HG03097 (cell line): Measurements from ENCODE around the gene TTYH2.
"Not testable (repeated sequence)": the region's sequence is repeated elsewhere in the genome, so short reads cannot be mapped to it uniquely, and the experiment has no call there.

Source experiments
- ATAC-seq: cut with Tn5 transposase; IDR thresholded peaks from one replicate; pipeline ENCODE4 v1.9.1; 2021; ENCODE audit not compliant: unreplicated experiment, low FRiP score

Gene TTYH2

DNA sequence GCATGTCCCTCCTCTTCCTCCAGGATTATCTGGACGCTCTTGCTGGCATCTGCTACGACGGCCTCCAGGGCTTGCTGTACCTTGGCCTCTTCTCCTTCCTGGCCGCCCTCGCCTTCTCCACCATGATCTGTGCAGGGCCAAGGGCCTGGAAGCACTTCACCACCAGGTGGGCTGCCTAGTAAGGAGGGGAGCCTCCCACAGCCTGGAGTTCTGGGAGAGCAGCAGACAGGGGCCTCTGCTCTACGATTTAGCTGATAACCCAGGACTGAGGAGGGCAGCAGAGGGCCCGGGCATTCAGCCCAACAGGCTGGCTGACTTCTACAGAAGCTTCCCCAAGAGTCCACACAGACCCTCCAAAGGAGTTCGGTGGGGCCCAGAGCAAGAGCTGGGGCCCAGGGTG is 38.8 kb downstream of the TTYH2 start:
- no peak for ATAC-seq

DNA sequence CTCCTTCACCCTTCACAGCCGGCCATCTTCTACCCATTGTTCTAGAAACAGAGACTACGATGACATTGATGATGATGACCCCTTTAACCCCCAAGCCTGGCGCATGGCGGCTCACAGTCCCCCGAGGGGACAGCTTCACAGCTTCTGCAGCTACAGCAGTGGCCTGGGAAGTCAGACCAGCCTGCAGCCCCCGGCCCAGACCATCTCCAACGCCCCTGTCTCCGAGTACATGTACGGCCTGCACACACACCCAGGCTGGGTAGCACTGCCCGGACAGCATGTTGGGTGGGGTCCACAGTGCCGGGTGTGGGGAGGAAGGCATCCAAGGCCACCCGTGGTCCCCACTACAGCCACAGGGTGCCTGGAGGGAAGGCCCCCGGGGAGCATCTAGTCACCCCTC is 39.7 kb downstream of the TTYH2 start:
- ATAC-seq: no peak

DNA sequence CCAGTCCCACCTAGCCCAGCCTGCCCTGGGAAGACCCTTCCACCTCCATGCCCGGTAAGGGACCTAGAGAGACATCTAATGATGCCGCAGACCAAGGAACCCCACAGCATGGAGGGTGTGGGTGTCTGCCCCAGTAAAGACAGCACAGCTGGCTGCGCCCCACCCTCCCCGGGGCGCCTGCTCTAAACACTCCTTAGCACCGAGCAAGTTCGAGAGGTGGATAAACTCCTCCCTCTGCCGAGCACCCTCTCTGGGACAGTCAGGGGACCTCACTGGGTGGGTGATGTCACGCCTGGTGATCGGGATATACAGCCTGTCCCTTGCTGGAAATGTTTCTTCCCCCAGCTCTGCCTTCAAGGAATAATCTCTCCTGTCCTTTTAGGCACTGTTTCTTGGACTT is 43.9 kb downstream of the TTYH2 start:
- no peak for ATAC-seq

DNA sequence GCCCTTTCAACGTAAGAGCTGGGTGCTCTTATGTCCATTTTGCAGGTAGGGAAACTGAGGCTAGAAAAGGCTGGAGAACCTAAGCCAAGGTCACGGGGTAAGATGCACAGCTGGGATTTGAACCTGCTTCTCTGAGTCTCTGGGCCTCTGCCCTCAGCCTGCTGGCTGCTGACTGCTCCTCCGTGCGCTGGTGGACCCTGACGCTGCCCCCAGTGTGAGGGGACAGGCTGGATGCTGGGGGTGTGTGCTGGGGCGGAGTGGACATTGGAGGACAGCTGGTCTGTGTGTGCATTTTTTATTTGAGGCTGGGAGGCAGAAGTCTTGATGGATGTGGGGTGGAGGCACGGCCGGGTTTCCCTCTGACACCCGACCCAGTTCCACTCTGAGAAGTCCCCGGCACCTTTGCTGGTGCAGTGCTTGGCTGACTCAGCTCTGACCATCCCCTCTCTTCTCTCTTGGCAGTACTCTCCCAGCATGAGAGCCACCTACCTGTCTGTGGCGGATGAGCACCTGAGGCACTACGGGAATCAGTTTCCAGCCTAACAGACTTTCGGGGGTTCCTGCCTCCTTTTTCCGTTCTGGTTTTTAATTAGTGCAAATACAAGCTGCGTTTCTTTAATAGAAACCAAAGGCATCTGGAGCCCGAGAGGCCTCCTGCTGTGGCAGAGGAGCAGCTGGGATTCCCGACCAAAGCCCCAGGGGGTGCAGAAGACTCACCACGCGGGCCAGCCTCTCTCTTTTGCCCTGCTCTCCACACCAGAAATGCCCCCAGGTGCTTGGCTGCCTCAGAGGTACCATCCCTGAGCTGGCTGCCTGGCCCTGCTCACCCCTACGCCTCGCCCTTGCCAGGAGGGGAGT is 46.5 kb downstream of the TTYH2 start:
- ATAC-seq: no peak

DNA sequence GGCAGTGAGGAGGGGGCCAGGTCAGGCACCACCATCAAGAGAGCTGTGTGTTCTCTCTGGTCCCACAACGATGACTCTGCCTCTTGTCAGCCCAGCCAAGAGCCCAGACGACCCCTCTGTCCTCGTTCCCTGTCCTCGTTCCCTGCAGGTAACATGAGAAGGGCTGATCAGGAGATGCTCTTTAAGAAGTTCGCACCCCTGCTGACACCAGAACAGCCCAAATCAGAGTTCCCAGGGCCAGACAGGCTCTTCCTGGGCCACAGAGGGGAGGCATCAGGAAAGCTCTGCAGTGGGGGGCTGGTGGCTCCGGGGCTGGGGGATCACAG is 47.1 kb downstream of the TTYH2 start:
- ATAC-seq: no peak

DNA sequence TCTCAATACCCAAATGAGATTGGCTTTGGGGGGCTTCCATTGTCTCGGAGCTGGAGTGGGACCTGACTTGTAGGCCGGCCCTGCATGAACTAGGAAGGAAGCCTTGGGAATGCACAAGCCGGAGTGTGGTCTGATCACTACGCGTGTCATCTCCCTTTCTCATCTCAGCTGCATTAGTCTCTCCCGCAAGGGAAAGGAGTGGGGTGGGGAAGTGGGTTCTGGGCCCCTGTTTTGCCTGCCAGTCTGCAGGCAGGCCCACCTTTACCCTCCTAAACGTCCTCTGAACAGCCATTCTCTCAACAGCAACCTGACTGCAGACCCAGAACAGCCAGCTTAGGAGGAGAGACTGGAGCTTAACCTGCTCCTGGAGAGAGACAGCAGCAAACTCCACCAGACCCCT is 49.2 kb downstream of the TTYH2 start:
- ATAC-seq: no peak

DNA sequence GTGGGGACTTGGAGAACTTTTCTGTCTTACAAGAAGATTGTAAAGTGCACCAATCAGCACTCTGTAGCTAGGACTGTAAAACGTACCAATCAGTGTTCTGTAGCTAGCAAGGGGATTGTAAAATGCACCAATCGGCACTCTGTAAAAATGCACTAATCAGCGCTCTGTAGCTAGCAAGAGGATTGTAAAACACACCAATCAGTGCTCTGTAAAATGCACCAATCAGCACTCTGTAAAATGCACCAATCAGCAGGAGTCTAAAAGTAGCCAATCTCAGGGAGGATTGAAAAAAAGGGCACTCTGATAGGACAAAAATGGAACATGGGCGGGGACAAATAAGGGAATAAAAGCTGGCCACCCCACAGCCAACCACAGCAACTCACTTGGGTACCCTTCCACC is 53.7 kb downstream of the TTYH2 start:
- ATAC-seq: not testable (repeated sequence)

DNA sequence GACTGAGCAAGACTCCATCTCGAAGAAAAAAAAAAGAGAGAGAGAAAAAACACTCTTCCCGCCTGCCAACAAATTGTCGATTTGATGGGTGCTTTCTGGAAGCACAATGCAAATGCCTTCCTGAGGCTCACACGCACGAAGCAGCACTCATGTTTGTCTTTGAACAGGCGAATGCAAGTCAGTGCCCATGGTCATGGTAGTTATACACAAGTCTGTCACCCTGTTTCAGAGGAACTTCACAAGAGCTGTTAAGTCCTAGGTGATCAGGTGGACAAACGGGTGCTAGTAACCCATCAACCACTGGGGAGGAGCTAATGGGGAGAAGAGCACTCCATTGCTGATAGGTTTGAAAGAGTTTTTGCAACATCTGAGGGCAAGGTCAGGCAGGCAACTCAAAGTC is 54.2 kb downstream of the TTYH2 start:
- ATAC-seq: no peak

DNA sequence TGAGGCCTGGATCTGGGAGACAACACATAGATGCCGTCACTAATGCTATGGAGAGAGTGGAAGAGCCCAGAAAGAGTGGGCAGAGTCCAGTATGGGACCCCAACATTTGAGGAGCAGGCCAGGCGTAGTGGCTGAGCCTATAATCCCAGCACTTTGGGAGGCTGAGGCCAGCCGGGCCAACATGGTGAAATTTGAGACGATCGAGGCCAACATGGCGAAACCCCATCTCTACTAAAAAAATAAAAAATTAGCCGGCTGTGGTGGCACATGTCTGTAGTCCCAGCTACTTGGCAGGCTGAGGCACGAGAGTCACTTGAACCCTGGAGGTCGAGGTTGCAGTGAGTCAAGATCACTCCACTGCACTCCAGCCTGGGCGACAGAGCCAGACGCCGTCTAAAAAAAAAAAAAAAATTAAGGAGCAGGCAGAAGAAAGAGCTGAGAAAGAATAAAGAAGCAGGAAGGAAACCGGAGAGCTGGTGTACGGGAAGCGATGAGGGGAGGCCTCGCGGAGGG is 54.7 kb downstream of the TTYH2 start:
- no peak for ATAC-seq

DNA sequence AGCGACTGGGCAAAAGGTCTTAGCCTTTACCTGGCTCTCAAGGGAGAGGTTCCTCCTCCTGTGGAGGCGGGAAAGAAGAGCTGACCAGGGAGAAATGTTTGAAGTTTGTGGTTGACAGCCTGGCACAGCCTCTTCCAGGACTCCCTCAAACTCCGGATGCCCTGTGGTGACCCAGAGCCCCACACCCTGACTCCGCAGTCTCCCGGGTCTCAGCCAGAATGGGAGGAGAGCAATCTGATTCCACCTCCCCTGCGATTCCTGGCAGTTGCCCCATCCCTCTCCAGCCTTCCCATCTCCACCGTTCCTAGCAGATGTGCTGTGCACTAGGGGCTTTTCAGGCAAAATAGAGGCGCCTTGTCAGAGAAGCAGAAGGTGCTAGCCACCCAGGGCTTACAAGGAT is 55.2 kb downstream of the TTYH2 start:
- ATAC-seq: no peak

DNA sequence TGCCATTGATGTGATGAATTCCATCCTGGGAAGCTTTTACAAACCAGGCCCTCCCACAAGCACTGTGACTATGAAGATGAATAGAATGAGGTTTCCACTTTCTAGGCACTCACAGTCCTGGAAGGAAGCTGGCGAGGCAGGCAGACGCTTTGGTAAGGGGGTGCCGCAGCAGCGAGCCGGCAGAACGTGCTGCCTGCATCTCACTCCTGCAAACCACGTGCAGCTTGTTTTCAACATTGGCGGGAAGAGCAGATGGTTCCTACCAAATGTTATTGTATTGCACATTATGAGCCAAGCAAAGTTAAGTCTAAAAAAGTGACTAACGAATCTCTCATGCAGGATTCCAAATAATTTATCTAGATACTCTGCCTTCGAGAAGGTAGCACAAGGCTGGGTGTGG is 57.0 kb downstream of the TTYH2 start:
- no peak for ATAC-seq

DNA sequence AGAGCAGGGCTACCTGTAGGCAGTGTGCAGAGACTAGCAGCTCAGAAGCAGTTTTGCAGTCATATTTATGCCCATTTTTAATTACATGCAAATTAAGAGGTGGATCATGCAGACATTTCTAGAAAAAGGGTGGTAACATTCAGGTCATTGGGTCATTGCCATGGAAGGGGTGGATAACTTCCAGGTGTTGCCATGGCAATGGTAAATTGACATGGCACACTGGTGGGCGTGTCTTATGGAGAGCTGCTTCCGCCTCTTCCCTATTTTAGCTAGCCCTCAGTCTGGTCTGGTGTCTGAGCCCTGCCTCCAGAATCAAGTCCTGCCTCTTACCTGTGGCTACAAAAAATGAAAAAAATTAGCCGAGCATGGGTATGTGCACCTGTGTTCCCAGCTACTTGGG is 57.9 kb downstream of the TTYH2 start:
- ATAC-seq: no peak

DNA sequence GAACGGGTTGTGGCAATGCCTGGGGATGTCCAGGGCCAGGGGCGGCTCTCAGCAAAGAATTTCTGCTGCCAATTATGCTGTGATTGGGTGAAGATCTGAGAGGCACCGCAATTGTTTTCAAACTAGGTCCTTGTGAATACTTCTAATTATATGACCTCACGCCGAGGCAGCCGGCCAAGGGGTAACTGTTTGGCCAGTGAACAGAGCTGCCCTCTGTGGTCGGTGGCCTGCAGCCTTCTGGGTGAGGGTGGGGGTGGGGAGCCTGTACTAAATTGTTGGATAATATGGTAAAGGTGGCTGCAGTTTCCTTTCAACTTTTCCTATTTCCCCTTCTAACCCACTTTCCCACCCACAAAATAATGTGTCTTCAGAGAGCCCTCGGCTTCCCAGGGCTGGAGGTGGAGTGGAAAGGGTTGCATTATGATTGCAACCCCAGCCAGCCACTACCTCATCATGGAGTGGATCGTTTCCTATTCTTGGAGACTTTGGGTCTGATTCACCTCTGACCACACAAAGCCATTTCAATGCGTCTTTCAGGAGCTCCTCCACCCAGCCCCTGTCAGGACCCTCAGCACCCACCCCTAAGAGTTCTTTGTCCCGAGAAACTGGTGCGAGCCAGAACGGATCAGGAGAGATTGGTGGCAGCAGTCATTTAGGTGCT is 58.7 kb downstream of the TTYH2 start:
- no peak for ATAC-seq

DNA sequence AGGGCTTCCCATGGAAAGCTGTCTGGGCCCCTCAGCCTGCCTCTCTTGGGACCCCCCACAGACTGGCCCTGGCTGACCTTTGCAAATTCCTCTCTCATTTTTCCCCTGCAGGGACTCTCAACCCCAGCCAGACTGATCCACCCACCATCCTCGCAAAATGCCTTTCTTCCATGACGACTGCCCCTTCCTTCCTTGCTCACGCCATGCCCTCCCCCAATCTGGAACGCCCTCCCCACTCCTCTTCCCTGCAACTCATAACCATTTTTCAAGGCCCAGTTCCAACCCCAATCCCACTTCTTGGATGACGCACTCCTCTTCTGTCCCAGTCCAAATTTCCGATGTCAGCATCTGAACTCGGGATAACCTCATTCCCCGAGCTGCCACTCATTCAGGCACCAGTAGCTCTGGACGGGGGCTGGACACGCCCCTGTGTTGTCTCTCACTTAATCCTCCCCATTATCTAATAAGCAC is 59.4 kb downstream of the TTYH2 start:
- no peak for ATAC-seq

DNA sequence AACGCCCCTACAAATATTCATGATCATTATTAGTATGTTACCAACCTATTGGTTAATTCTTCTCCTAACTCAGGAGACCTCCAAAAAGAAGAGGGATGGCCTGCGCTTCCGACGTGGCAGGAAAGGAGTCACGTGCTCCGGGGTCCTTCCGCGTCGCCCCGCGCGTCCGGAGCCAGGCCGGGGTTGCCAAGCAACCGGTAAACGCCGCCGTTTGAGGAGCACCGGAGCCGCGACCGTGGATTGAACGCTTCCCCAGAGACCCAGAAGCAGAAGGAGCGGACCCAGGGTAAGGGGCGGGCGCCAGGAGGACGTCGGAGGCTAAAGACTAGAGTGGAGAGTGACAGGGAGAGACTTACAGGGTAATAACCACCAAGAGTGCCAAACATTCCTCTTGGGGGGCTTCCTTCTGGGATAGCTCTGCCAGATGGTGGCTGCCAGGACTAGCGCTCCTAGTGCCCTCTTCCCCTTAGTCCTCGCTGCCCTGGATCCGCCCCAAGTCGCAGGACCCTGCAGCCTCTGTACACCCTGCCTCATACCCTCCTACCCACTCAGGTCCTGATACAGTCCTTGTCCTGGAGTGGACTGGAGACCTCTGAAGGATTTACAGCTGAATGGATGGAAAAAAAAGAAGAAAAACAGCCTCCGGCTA is 60.8 kb downstream of the TTYH2 start, which contains the start of gene DNAI2:
DNAI2 (plus strand) TSS at position 175 of the 649 bp plus-strand sequence. CDS start 7,584 bp downstream, outside the sequence.
- no peak for ATAC-seq

DNA sequence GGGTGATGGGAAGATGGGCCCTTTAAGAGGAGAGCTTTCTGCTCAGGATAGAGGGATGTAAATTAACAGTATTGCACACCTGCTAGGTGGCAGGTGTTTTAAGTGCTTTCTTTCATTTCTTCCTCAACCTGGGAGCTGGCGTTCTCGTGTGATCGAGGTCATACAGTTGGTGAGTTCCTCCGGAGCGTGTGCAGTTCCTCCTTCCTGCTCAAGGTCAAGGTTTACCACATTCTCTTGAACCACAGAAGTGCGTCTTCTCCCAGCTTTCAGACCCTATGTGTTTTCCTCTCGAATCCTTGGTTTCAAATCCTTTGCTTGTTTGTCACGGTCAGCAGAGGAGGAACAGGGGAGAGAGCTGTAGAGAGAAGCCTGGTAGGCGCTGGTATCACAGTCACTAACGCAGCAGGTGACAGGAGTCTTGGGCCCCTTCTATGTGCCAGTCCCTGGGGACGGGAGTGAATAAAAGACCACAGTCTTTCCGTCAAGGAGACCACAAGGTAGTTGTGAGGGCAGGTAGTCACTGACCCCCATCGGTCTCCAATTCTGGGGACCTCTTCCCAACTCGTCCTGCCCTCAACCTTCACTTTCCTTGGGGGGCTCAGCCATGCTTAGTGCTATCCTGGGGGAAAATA is 61.5 kb downstream of the TTYH2 start:
- no peak for ATAC-seq

DNA sequence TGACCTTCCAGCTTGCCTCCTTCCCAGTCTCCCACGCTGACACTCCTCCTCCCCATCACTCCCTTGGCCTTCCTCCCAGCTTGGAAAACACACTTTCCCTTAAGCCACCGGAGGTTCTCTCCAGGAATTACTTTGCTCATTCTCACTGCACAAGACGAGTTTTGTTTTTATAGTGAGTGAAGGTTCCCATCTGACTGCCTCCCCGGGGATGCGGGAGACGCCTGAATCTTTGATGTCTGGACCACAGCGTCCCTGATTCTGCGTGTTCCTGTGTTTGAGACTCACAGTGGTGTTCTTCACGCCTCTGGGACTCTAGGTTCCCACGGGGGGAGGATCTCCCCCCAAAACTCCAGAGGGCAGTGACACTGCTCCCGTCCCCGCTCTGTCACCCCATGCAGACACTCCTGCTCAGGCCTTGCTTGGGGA is 62.7 kb downstream of the TTYH2 start:
- no peak for ATAC-seq

DNA sequence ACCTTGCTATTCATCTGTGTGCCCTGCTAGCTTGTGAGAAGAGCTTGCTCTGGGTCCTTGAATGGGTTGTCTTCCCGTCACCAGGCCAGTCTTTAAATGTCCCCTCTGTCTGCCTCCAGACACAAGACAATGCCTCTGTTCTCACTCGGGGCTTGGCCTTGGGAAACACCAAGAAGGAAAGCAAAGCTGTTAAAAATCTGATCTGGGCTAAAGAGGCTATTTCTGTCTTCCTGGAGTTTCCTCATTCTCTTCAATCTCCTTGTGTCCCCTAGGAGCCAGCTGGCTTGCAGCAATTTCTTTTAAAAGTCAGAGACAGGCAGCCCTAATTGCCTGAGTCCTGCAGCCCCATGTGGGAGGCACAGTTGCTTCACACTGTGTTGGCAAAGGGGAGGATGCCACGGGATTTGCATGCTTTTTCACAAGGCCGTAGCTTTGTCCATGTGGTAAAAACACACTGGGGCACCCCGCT is 63.2 kb downstream of the TTYH2 start:
- ATAC-seq: no peak

DNA sequence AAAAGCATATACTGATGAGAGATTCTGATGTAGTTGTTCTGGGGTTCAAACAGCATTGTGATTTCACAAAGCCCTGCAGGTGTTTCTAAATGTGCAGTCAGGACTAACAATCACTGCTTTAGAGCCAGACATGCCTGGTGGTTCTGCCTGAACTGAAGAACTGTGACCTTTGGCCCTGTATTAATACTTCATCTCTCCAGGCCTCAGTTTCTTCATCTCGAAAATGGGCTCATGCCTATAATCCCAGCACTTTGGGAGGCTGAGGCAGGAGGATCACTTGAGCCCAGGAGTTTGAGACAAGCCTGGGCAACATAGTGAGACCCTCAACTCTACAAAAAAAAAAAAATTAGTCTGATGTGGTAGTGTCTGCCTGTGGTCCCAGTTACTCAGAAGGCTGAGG is 64.6 kb downstream of the TTYH2 start:
- ATAC-seq: no peak

DNA sequence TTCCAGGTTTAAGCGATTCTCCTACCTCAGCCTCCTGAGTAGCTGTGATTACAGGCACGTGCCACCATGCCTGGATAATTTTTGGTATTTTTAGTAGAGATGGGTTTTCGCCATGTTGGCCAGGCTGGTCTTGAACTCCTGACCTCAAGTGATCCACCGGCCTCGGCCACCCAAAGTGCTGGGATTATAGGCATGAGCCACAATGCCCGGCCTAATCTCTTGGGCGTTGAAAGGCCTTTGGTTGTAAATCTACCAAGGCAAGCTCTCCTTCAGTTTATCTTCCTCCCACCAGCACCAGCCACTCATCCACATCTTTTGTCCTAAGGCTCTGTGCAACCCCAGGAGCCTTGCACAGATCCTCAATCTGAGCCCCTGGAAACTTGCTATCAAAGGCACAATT is 66.2 kb downstream of the TTYH2 start:
- ATAC-seq: not testable (repeated sequence)

DNA sequence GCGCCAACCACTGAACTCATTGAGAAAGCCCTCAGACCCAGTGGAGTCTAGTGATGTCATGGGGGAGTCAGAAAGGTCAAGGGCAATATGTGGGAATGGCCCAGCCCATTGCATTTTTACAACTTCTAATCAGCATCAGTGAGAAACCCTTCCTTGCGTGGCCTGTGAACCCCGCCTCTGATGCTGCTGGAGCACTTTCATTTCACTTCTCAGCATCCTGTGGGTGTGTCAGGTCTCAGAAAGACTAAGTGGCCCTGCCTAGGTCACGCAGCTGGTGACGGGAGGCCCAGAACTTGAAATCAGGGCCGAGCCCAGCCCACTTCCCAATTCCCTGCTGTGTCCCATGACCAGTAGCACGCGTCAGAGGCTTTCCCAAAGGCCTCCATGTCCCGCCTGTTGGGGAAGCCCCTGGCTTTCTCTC is 66.7 kb downstream of the TTYH2 start:
- ATAC-seq: no peak
